NCI-H2227 treated with DMSO at 0.1 percent for 48 hours (cell line): Measurements from ENCODE around the gene MACROD2.
A peak's percentile ranks its signal among the peaks of the same experiment; 100 is the strongest.
"Not testable (repeated sequence)": the region's sequence is repeated elsewhere in the genome, so short reads cannot be mapped to it uniquely, and the experiment has no call there.

ENCODE experiments used
- DNase-seq: peaks from one replicate; lab custom pipeline; 2025; lab: John Stamatoyannopoulos, UW

Gene MACROD2

DNA sequence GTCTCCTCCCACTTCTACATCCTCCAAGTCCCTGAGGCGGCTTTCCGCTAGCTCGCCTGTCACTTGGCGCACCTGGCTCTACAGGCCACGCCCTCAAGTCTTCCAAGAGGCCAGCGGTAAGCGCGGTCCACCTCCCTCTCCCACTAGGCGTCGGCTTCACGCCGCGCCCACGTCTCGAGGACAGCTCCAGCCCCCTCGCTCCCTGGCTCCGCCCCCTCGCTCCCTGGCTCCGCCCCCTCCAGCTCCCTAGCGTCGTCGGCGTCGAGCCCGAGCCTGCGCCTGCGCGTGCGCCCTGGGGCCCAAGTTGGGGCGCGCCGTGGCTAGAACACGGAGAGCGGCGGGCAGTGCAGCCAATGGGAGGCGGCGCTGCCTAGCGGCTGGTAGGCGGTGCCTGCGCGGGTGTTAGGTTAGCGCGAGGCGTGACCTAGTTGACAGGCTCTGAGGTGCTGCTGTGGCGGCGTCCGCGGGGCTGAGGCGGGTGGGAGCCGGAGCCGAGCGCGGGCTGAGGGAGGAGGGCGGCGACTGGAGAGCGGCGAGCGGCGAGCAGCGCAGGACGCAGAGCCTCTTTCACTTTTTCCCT lies at the start of gene MACROD2:
Gene MACROD2 (plus strand): TSS at position 431 of the 580 bp plus-strand sequence.
- peak; percentile 95 for DNase-seq

DNA sequence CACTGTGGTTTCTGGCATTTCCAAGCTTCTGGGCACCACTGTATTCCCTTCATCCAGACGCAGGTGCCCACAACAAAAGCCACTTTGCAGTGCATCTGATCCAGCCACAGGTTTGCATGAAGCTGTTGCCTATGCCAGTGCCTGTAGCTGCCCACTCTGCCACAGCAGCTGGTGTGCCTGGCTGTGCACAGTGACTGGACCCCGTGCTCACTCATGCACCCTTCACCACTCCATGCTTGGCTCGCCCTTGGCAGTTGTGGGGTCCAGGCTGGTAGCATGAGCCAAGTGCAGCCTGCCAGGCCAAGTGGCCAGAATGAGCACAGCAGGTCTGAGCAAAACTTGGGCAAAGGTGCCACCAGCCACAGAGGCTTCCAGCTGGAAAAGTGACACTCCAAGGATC lies 47.6 kb upstream of the MACROD2 start:
- no peak for DNase-seq

DNA sequence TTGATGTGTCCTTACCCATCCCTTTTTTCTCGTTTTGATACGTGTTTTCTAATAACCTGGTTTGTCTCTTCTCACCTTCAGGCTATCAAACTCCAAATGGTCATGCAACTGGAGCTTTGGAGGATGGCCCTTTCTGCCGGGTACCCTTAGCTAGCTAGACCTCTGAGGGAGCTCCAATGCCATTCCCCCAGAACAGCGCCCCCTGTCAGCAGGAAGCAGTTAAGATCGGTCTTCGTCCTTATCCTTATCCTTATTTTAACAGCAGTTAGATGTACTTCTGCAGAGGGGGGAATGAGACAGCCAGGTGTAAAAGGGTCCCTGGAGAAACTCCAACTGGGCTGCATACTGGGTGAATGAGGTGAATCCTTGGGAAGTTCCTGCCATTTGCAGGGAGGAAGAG lies 42.1 kb upstream of the MACROD2 start:
- DNase-seq = no peak

DNA sequence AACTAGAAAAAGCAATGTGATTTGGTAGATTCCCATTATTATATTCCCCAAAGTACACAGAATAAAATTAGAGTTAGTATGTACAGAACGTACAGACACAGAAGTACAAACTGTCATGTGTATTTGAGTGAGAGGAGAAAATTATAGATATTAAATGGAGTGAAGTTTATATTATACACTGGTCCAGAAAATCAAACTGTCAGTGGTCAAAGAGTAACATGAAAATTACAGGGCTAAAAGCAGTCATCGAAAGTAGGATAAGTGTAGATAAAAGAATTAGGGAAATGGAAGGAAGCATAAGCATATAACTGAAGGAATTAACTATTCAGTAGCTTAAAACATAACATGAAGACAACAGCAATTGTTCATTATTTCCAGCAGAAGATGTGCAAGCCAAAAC lies 35.2 kb upstream of the MACROD2 start:
- peak; percentile 93 for DNase-seq

DNA sequence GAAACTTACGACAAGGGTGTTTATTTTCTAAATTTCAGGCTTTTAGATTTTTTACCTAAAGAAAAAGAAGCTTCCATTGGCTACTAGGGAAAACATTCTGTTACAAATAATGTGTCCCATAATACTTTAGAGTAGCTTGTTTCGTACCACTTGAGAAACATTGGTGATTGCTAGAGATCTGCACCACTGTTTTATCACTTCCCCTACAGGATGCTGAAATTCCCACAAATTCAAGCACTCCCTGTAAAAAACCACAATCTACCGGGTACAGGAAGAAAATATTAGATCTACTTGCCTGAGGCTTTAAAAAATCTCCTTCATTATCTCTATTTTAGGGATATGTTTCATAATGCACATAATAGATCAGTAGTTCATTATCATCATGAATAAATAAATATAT lies 34.8 kb upstream of the MACROD2 start:
- DNase-seq = no peak

DNA sequence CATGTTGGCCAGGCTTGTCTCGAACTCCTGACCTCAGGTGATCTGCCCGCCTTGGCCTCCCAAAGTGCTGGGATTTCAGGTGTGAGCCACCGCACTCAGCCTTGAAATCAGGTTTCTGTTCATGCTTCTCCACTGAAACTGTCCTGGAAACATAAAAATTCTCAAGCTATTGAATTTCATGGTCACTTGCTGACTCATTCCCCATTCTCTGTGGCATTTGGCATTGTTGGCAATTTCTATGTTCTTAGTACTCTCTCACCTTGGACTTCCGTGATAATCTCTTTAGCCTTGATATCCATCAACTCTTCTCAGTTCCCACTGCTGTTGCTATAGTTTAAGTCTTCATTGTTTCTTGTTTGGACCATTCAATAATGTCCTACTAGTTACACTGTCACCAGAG lies 11.1 kb upstream of the MACROD2 start:
- DNase-seq = no peak

DNA sequence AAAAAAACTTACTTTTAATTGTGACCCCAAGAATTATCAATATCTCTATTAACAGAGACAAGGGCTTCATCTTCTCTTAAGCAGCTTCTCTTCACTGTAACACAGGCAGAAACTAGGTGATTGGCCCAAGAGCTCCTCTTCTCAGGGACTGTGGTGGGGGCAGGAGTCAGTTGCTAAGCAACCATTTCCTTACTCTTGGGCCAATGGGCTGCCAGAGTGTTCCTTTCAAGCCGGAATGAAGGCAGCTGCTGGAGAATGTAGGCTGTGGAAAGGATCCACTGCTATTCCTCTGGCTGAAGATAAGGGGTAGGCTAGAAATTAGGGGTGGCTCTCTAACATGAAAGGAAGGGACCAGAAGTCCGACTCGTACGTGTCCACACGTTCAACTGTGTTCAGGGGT lies 4.9 kb upstream of the MACROD2 start, which contains the start of gene SEL1L2:
Gene SEL1L2 (minus strand): TSS at position 150 of the 400 bp plus-strand sequence. CDS start 80 bp downstream, at position 70.
- peak; percentile 89 for DNase-seq

DNA sequence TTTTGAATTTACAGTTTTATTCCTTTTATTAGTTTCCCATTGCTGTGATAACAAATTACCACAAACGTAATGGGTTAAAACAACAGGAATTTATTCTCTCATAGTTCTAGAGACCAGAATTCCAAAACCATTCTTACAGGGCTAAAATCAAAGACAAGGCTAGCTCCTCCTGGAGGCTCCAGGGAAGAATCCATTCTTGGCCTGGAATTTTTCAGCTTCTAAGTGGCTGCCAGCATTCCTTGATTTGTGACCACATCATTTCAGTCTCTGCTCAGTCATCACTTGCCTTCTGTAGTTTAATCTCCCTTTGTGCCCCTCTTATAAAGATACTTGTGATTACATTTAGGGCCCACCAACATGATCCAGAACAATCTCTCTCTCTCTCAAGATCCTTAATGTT lies 4.0 kb upstream of the MACROD2 start:
- DNase-seq = no peak

DNA sequence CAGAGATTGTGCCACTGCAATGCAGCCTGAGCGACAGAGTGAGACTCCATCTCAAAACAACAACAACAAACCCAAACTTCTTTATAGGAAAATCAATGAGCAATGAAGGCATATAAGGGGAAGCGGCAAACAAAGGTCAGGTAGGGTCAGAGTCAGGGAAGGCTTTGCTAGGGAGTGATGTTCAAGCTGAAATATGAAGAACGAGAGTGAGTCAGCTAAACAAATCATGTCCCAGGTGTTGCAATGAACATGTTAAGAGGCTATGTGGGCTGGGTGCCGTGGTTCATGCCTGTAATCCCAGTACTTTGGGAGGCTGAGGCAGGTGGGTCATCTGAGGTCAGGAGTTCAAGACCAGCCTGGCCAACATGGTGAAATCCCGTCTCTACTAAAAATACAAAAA lies 3.4 kb upstream of the MACROD2 start:
- DNase-seq = not testable (repeated sequence)

DNA sequence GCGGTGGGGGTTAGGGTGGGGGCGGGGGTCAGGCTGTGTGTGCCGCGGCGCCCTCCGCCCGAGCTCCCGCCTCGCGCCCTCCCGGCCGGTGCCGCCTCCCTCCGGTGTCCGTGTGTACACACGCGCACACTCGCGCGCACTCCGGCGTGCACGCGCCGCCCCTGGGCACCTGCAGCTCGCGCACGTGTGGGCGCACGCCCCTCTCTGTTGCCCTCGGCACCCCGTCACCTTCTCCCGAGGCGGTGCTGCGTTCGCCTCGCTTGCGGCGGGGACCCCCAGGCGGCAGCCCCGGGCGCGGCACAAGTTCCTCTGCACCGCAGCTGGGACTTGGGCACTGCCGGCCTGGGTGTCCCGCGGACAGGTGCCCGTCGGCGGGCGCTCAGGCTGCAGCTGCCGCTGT lies 525 bp downstream of the MACROD2 start:
- peak; percentile 26 for DNase-seq

DNA sequence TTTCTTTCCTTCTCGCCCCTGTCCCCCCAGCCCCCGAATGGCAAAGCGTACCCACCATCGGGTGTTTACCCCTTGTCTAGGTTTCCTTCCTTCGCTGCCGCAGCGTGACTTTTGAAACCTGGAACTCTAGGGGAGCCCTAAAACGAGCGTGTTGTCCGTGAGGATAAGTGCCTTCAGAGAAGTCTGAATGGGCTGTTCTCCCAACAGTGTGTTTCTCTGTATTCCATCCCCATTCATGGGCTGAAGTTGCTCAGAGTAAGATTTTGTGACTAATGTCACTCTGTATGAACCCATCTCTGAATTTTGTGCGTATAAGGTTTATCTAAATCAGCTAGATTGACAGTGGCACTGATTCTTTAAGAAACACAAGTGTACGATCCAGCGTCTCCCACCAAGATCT lies 949 bp downstream of the MACROD2 start:
- DNase-seq = peak; percentile 20

DNA sequence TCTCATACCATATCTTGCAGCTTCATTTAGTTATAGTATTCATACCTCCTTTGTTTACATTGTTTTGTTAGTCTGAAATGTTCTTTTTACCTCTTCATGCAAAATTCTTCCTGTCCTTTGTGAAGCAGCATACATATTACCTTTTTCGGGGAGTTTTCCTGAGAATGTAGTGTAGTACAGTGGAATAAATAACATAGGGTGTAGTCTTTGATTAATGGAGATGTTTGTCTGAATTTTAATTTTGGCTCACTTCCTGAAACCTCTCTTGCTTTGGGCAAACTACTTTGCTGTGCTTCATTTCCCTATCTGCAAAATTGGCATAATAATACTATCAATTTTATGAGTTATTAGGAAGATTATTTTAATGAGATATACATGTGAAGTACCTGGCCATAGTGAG lies 5.6 kb downstream of the MACROD2 start:
- no peak for DNase-seq

DNA sequence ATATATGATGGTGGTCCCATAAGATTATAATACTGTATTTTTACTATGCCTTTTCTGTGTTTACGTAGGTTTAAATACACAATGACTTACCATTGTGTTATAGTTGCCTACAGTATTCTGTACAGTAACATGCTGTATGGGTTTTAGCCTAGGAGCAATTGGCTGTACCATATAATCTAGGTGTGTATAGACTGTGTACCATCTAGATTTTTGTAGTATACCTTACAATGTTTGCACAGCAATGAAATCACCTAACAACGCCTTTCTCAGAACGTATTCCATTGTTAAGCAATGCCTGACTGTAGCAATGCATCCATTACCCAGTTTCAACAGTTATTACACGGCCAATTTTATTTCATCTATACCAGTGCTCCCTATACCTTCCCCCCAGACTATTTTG lies 10.7 kb downstream of the MACROD2 start:
- DNase-seq = no peak

DNA sequence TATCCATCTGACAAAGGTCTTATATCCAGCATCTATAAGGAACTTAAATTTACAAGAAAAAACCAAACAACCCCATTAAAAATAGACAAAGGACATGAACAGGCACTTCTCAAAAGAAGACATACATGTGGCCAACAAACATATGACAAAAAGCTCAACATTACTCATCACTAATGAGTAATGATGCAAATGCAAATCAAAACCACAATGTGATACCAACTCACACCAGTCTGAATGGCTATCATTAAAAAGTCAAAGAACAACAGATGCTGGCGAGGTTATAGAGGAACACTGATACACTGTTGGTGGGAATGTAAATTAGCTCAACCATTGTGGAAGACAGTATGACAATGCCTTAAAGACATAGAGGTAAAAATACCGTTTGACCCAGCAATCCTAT lies 13.9 kb downstream of the MACROD2 start:
- no peak for DNase-seq

DNA sequence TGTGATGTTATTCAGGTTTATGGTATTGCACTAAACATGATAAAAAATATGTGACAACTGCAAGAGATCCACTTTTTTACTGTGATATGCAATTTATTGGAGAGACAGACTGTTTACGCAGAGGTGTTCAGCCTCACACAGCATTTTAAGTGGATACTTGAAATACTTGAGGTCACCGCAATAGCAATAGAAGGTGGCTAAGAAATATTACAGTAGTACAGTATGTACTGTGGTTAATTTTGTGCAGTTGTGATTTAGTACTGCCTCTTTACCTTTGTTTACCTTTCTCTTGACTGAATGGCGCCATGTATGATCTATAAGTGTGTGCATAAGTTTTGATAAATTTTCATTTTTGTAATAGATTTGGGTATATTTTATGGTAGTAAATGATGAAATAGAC lies 17.4 kb downstream of the MACROD2 start:
- no peak for DNase-seq

DNA sequence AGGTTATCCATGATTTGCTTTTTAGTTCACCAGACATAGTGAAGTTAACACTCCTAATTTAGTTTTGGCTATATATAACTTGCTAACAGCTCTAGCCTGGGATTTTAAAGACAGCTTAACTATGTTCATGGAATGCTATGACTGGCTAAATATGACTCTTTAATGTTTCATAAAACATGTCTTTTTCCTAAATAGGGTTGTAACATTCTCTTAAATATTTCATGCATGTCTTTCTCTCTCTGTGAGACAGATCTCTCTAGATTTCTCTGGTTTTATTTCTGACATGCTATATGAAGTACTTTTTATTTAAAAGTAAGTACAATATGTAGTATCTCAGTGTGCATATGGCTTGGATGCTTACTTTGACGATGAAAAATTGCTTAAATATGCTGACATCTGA lies 35.7 kb downstream of the MACROD2 start:
- no peak for DNase-seq

DNA sequence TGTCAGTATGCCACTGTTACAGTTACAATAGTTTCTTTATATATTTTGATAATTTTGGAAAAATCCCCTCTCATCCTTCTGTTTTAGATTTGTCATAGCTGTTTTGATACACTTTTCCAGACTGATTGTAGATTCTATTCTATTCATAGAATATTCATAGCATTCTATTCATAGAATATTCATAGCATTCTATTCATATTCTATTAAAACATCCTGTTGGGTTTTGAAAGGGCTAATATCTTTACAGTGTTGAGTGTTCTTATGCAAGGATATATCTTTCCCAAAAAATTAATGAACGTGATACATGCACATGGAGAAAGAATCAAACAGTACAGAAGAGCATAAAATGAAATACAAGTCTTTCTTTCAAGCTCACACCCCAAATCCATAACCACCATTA lies 38.0 kb downstream of the MACROD2 start:
- no peak for DNase-seq

DNA sequence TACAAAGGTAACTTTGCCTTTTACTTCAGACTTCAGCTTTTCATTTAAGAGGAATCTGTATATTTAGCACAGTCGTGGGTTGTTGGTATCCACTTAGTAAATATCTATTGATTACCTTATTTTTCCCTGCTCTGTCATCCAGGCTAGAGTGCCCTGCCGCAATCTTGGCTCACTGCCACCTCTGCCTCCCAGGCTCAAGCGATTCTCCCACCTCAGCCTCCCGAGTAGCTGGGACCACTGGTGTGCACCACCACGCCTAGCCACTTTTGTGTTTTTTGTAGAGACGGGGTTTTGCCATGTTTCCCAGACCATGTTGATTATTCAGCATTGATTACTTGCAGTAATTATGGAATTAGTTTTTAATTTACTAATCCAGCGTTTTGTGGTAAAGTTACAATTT lies 41.3 kb downstream of the MACROD2 start:
- DNase-seq = no peak

DNA sequence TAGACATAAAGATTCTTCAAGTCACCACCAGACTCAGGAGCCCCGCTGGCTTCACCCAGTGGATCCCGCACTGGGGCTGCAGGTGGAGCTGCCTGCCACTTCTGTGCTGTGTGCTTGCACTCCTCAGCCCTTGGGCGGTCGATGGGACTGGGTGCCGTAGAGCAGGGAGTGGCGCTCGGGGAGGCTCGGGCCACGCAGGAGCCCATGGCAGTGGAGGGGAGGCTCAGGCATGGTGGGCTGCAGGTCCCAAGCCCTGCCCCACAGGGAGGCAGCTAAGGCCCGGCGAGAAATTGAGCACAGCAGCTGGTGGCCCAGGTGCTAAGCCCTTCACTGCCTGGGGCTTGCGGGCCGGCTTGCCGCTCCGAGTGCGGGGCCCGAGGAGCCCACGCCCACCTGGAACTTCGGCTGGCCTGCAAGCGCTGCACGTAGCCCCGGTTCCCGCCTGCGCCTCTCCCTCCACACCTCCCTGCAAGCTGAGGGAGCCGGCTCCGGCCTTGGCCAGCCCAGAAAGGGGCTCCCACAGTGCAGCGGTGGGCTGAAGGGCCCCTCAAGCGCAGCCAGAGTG lies 49.5 kb downstream of the MACROD2 start:
- not testable (repeated sequence) for DNase-seq

DNA sequence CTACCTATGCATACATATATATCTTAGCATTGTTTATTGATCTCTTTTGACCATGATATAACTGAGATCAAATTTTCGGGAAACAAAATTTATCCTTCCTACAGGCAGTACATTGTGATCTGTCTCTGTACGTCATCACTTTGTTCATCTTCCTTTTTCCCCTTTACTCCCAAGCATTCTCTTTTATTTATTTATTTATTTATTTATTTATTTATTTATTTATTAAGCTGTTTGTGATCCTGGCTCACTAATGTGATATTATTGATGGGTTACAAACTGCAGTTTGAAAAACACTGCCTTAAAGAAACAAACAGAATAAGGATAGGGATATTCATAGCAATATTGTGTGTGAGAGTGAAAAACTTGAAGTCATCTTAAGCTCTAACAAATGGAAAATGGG lies 51.2 kb downstream of the MACROD2 start:
- no peak for DNase-seq

DNA sequence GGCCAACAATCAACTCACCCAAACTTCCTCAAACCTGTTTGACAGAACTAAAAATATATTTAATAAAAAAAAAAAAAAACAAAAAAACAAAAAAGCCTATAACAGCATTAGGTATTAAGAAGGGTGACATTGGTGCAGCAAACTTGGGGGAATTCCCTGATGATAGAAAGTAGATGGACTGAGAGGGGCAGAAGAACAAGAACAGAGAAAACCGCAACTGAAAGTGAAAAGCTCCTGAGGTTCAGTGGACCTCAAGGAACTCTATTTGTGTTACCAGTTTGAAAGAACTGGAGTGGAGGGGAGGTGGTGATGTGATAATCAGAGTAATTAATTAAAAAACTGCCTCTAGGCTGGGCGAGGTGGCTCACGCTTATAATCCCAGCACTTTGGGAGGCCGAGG lies 53.8 kb downstream of the MACROD2 start:
- no peak for DNase-seq

DNA sequence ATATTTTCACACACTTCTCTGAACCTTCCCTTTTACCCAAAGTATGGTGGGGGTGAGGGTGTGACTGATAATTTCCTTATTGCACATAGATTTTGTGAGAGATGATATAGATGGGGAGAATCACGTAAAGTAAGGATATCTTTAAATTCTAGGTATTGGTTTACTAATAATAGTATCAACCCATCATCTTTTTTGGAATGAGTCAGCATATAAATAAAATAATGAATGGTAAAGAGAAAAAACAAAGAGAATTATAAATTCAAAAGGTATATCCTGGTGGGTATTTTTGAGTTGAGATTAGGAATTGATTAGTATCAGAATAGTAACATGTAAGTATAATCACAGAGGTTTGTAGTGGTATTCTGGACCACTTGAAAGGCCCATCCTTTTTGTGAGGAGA lies 56.1 kb downstream of the MACROD2 start:
- no peak for DNase-seq

DNA sequence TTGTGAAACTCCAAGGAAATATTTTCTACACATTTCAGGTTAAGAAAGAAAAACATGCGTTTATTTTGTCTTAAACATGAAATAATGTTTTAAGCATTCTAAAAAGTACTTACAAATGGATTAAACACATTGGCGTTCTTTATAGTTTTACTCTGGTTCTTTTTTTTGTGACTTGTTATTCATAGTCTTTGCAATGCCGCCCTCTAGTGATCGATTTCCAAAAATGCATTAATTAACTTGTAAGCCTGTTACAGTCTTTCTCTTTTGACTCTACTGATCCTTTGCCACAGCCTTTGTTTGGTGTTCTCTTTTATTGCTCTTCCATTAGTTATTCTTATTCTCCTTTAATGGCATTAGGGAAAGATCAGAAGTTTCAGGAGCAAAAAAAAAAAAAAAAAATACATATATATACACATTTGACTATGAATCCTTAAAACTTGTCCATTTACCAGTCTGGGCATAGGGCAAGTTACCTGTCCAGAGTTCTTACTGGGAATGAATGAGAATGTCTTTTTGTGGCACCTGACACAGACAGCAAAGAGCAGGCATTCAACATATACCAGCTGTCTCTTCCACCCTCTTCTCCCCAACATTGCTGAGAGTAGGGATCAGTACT lies 59.9 kb downstream of the MACROD2 start:
- DNase-seq = peak; percentile 77

DNA sequence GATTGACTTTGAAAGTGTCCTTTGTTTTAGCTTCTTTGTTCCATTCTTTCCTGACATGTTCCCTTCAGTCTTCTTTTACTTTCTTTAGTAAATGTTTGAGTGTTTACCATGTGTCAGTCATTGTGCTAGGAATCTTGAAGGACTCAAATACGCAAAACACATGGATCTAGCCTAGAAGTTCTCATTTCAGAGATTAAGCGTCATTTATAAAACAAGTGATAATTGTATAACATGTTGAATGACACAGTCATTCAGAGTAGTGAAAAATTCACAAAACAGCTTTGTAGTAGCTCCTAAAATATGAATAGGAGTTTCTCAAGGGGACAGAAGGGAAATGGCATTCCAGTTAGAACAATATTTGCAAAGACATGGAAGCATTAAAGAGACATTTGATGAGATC lies 66.9 kb downstream of the MACROD2 start:
- no peak for DNase-seq
